CD14-positive monocyte (primary cell): Measurements from ENCODE around the gene DOCK4. TPM values are rescaled to one million over a fixed set of nuclear protein-coding genes. Genes with fewer than 3 reads are reported as not detected.

Source experiments
- DNase-seq, 3 donors: peaks; one replicate each; pipeline ENCODE4 v3.0.0-alpha.2; 2011 to 2022
- H2AFZ ChIP-seq: 2 replicates; pipeline ENCODE4 v1.6.0; 2012; ENCODE audit warnings: mild to moderate bottlenecking, low read depth, low read length, inconsistent platforms; ENCODE audit not compliant: insufficient read depth, poor library complexity, severe bottlenecking
- H3K27ac ChIP-seq, 2 donors: 1 replicate in 1 of 2; 2 replicates in 1 of 2; pipeline ENCODE4 v1.5.1; 2012 to 2013; ENCODE audit warnings: low read length in 2 of 2, control low read depth in 1 of 2, inconsistent platforms in 1 of 2, low read depth in 1 of 2, mild to moderate bottlenecking in 1 of 2
- H3K27me3 ChIP-seq, 2 donors: one replicate each; pipeline versions ENCODE4 v1.6.0 to v1.6.1; 2011 to 2013; ENCODE audit warnings: low read length in 2 of 2; ENCODE audit not compliant: control insufficient read depth in 2 of 2, insufficient read depth in 2 of 2
- H3K36me3 ChIP-seq, 2 donors: replicated peaks in 1 of 2; 1 replicate in 1 of 2; 2 replicates in 1 of 2; pipeline versions ENCODE4 v1.5.1 to v1.6.1; 2012 to 2013; ENCODE audit warnings: low read length in 2 of 2, control low read depth in 1 of 2, inconsistent platforms in 1 of 2, mild to moderate bottlenecking in 1 of 2; ENCODE audit not compliant: insufficient read depth in 2 of 2, control insufficient read depth in 1 of 2
- H3K4me1 ChIP-seq, 2 donors: 1 replicate in 1 of 2; 2 replicates in 1 of 2; pipeline versions ENCODE4 v1.5.1 to v1.6.1; 2012 to 2013; ENCODE audit warnings: low read length in 2 of 2, control low read depth in 1 of 2, inconsistent platforms in 1 of 2, mild to moderate bottlenecking in 1 of 2, moderate library complexity in 1 of 2; ENCODE audit not compliant: insufficient read depth in 2 of 2, control insufficient read depth in 1 of 2
- H3K4me2 ChIP-seq: replicated peaks from 2 replicates; pipeline ENCODE3; 2012; ENCODE audit warnings: low read length, moderate library complexity, mild to moderate bottlenecking; ENCODE audit not compliant: poor library complexity, severe bottlenecking; ENCODE audit errors: extremely low read depth
- H3K4me3 ChIP-seq, 3 experiments: fragments of 200-600 bp in 1 of 3; sonication (generic) in 1 of 3; replicated peaks in 1 of 3; 1 replicate in 2 of 3; 2 replicates in 1 of 3; pipeline ENCODE4 v1.5.1; 2011 to 2013; ENCODE audit warnings: low read length in 3 of 3, mild to moderate bottlenecking in 3 of 3, control low read depth in 2 of 3, low read depth in 2 of 3, inconsistent platforms in 1 of 3, moderate library complexity in 1 of 3
- H3K79me2 ChIP-seq: 2 replicates; pipeline ENCODE4 v1.6.0; 2012; ENCODE audit warnings: mild to moderate bottlenecking, control low read depth, inconsistent platforms, low read length, moderate library complexity; ENCODE audit not compliant: insufficient read depth
- H3K9ac ChIP-seq: 2 replicates; pipeline ENCODE4 v1.6.0; 2017; ENCODE audit warnings: low read length, mild to moderate bottlenecking; ENCODE audit not compliant: insufficient read depth, poor library complexity, severe bottlenecking
- H3K9me3 ChIP-seq, 2 donors: replicated peaks in 1 of 2; 1 replicate in 1 of 2; 2 replicates in 1 of 2; pipeline versions ENCODE4 v1.5.1 to v1.6.1; 2012 to 2013; ENCODE audit warnings: low read length in 2 of 2, control low read depth in 1 of 2; ENCODE audit not compliant: control insufficient read depth in 1 of 2, insufficient read depth in 1 of 2
- H4K20me1 ChIP-seq: 2 replicates; pipeline ENCODE4 v1.6.0; 2012; ENCODE audit warnings: mild to moderate bottlenecking, low read length, control low read depth, moderate library complexity; ENCODE audit not compliant: insufficient read depth
- H3K27ac Mint-ChIP-seq, 7 donors: one replicate each; pipeline ENCODE4 v1.8.0; 2020; ENCODE audit warnings: mild to moderate bottlenecking in 7 of 7, mixed read lengths in 7 of 7, moderate library complexity in 6 of 7, inconsistent platforms in 2 of 7
- H3K27me3 Mint-ChIP-seq, 3 donors: one replicate each; pipeline ENCODE4 v1.8.0; 2021 to 2022; ENCODE audit warnings: low read depth in 3 of 3, mild to moderate bottlenecking in 3 of 3, mixed read lengths in 3 of 3, moderate library complexity in 3 of 3, inconsistent platforms in 1 of 3
- H3K36me3 Mint-ChIP-seq, 2 donors: one replicate each; pipeline ENCODE4 v1.8.0; 2020; ENCODE audit warnings: mixed read lengths in 2 of 2, inconsistent platforms in 1 of 2, mild to moderate bottlenecking in 1 of 2
- H3K4me1 Mint-ChIP-seq: one replicate; pipeline ENCODE4 v1.8.0; 2020; ENCODE audit warnings: mild to moderate bottlenecking, mixed read lengths
- H3K4me3 Mint-ChIP-seq, 2 donors: one replicate each; pipeline ENCODE4 v1.8.0; 2020; ENCODE audit warnings: mild to moderate bottlenecking in 2 of 2, mixed read lengths in 2 of 2, moderate library complexity in 1 of 2
- H3K9me3 Mint-ChIP-seq, 7 donors: one replicate each; pipeline ENCODE4 v1.8.0; 2020 to 2022; ENCODE audit warnings: mixed read lengths in 7 of 7, mild to moderate bottlenecking in 6 of 7, moderate library complexity in 6 of 7, inconsistent platforms in 2 of 7
- CTCF ChIP-seq: fragments of 200-600 bp; IDR thresholded peaks from one replicate; pipeline ENCODE4 v1.8.0; 2022; ENCODE audit warnings: antibody characterized with exemption, mild to moderate bottlenecking
- WGBS: methylation state at CpG from one replicate; pipeline ENCODE4 v1.1.5; 2013; ENCODE audit warnings: missing lambda C conversion rate; ENCODE audit not compliant: insufficient coverage; 5-methylcytosine and 5-hydroxymethylcytosine counted together
- intact Hi-C, 2 donors: fragments of 100-400 bp; cut with micrococcal nuclease; formaldehyde crosslinking; loops; one replicate each; pipeline versions ENCODE4 v1.15.0 to v1.15.1; 2023
- polyA plus RNA-seq, 3 donors: library from polyadenylated mRNA; depleted of rRNA in 1 of 3; unstranded in 2 of 3; stranded (reverse) in 1 of 3; fragments of 300-500 nt in 2 of 3; fragments of >200 nt in 1 of 3; fragmentation: Illumina TruSeq in 2 of 3; gene quantifications; 1 replicate in 2 of 3; 2 replicates in 1 of 3; pipeline ENCODE4 v1.2.3, GENCODE V29; 2012 to 2021

The DOCK4 gene
- polyA plus RNA-seq, 3 donors, result 1.3 to 5.0 (median 2.7) TPM

- intact Hi-C loops, result no loop called here
- WGBS, result 60% methylated on average over 5 of the region's 6 CpGs
- H3K9me3 ChIP-seq, result no peaks in the 10 kb centered on the region
These were observed 346.0 kb downstream of the DOCK4 start for GRCh38 chr7:111860248-111860647.

GRCh38 chr7:111858331-111858730 is 347.9 kb downstream of the DOCK4 start:
- no peak overlapping the region for H3K27ac Mint-ChIP-seq
- DNase-seq, result no peak

More at GRCh38 chr7:111860248-111860647, 346.0 kb downstream of the DOCK4 start:
- Histone ChIP-seq H3K27ac (no peak overlapping the region), H3K79me2 (no peaks in the 10 kb centered on the region), H2AFZ (no peak overlapping the region), H3K9ac (no peak overlapping the region), H4K20me1 (no peaks in the 10 kb centered on the region), H3K36me3 (no peaks in the 10 kb centered on the region), H3K4me3 (no peak overlapping the region), H3K4me1 (no peaks in the 10 kb centered on the region), H3K27me3 (no peaks in the 10 kb centered on the region), H3K4me2 (no peak overlapping the region)
- H3K9me3 Mint-ChIP-seq, result no peaks in the 10 kb centered on the region
- peaks cover 0 to 2% (median 0%) of the 10 kb centered on the region in 3 donors for H3K27me3 Mint-ChIP-seq
- H3K4me1 Mint-ChIP-seq, result no peaks in the 10 kb centered on the region
- no peak overlapping the region for H3K4me3 Mint-ChIP-seq
- H3K27ac Mint-ChIP-seq, result no peak overlapping the region
- H3K36me3 Mint-ChIP-seq, result no peaks in the 10 kb centered on the region
- DNase-seq, result no peak
- TF ChIP-seq CTCF, result no peak

More at GRCh38 chr7:111858331-111858730, 347.9 kb downstream of the DOCK4 start:
- no peak for TF ChIP-seq CTCF
- no peaks in the 10 kb centered on the region for H3K4me1 ChIP-seq
- H4K20me1 ChIP-seq, result no peaks in the 10 kb centered on the region
- no peak overlapping the region for H3K4me3 ChIP-seq
- intact Hi-C loops, result no loop called here
- H3K4me1 Mint-ChIP-seq, result no peaks in the 10 kb centered on the region
- H3K4me3 Mint-ChIP-seq, result no peak overlapping the region
- H3K4me2 ChIP-seq, result no peak overlapping the region
- H3K9me3 ChIP-seq, result no peaks in the 10 kb centered on the region
- no peaks in the 10 kb centered on the region for H3K9me3 Mint-ChIP-seq
- no peaks in the 10 kb centered on the region for H3K36me3 Mint-ChIP-seq
- H3K36me3 ChIP-seq, result no peaks in the 10 kb centered on the region
- H3K79me2 ChIP-seq, result no peaks in the 10 kb centered on the region
- H3K27ac ChIP-seq, result no peak overlapping the region
- H3K9ac ChIP-seq, result no peak overlapping the region
- 90% methylated on average over 3 of the region's 3 CpGs for WGBS
- H3K27me3 Mint-ChIP-seq, result peaks cover 0 to 2% (median 2%) of the 10 kb centered on the region in 3 donors
- H2AFZ ChIP-seq, result no peak overlapping the region
- no peaks in the 10 kb centered on the region for H3K27me3 ChIP-seq
